Osteoblast (primary cell): ENCODE results near the gene VGLL3. TPM values are rescaled to one million over a fixed set of nuclear protein-coding genes. Genes with fewer than 3 reads are reported as not detected.

Experiments used
- DNase-seq: peaks from one replicate; pipeline ENCODE4 v3.0.0; 2011; ENCODE audit warnings: low spot score, mixed read lengths; ENCODE audit not compliant: insufficient read length; ENCODE audit errors: missing footprints
- H2AFZ ChIP-seq: 2 replicates; pipeline ENCODE4 v1.6.0; 2011; ENCODE audit warnings: mild to moderate bottlenecking, low read length
- H3K27ac ChIP-seq: 2 replicates; pipeline ENCODE4 v1.5.1; 2011; ENCODE audit warnings: mild to moderate bottlenecking, low read depth, low read length, moderate library complexity
- H3K27me3 ChIP-seq: 2 replicates; pipeline ENCODE4 v1.6.0; 2012; ENCODE audit warnings: mild to moderate bottlenecking, control low read depth, inconsistent platforms, low read length, moderate library complexity; ENCODE audit not compliant: insufficient read depth
- H3K36me3 ChIP-seq: 2 replicates; pipeline ENCODE4 v1.5.1; 2011; ENCODE audit warnings: mild to moderate bottlenecking, low read length, control low read depth, moderate library complexity; ENCODE audit not compliant: insufficient read depth
- H3K4me1 ChIP-seq: 2 replicates; pipeline ENCODE4 v1.5.1; 2011; ENCODE audit warnings: mild to moderate bottlenecking, low read length, control low read depth, moderate library complexity; ENCODE audit not compliant: insufficient read depth
- H3K4me2 ChIP-seq: 2 replicates; pipeline ENCODE4 v1.6.0; 2011; ENCODE audit warnings: mild to moderate bottlenecking, low read length; ENCODE audit not compliant: insufficient read depth
- H3K4me3 ChIP-seq: fragments of 200-600 bp; sonication (generic); 3 replicates; pipeline ENCODE4 v1.5.1; 2012; ENCODE audit warnings: mild to moderate bottlenecking, low read length, inconsistent platforms; ENCODE audit not compliant: insufficient read depth
- H3K79me2 ChIP-seq: 2 replicates; pipeline ENCODE4 v1.6.0; 2012; ENCODE audit warnings: mild to moderate bottlenecking, low read length, control low read depth, inconsistent platforms; ENCODE audit not compliant: insufficient read depth
- H3K9me3 ChIP-seq: 2 replicates; pipeline ENCODE4 v1.5.1; 2011; ENCODE audit warnings: low read depth, low read length, control low read depth
- H4K20me1 ChIP-seq: 2 replicates; pipeline ENCODE4 v1.6.0; 2012; ENCODE audit warnings: mild to moderate bottlenecking, low read length, control low read depth; ENCODE audit not compliant: insufficient read depth
- total RNA-seq: library from RNA; depleted of rRNA; stranded (reverse); fragments of >200 nt; gene quantifications from 2 replicates; pipeline ENCODE4 v1.2.3, GENCODE V29; 2012
- TF ChIP-seq, protein P1 (sequence below): IDR thresholded peaks from 2 replicates; pipeline ENCODE4 v1.5.1; 2011; ENCODE audit warnings: mild to moderate bottlenecking, low read depth, low read length, moderate library complexity; ENCODE audit errors: extremely low read depth

Gene VGLL3
- total RNA-seq, 1 donor = 242 TPM

DNA sequence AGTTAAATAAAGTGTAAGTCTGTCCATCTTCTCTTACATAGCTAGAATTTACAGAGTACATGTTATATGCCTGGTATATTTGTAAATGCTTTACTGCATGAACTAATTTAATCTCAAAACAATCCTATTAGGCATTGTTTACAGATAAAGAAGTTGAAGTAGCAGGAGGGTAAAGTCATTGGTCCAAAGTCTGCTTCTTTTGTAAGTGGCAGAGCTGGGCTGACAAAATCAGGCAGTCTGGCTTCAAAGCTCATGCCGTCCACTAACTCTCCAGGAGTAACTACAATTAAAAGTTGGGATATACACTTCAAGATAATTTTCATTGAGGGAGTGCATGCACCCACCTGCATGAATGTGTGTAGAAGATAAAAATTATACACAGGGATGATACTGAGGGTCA, 27.3 kb downstream of the VGLL3 start:
- no peak overlapping the region for H3K4me2 ChIP-seq
- peaks cover 16% of the 10 kb centered on the region for H4K20me1 ChIP-seq
- no peak for DNase-seq
- H3K9me3 ChIP-seq = no peaks in the 10 kb centered on the region
- no peak overlapping the region for H2AFZ ChIP-seq
- no peaks in the 10 kb centered on the region for H3K27me3 ChIP-seq
- TF ChIP-seq, protein P1, sequence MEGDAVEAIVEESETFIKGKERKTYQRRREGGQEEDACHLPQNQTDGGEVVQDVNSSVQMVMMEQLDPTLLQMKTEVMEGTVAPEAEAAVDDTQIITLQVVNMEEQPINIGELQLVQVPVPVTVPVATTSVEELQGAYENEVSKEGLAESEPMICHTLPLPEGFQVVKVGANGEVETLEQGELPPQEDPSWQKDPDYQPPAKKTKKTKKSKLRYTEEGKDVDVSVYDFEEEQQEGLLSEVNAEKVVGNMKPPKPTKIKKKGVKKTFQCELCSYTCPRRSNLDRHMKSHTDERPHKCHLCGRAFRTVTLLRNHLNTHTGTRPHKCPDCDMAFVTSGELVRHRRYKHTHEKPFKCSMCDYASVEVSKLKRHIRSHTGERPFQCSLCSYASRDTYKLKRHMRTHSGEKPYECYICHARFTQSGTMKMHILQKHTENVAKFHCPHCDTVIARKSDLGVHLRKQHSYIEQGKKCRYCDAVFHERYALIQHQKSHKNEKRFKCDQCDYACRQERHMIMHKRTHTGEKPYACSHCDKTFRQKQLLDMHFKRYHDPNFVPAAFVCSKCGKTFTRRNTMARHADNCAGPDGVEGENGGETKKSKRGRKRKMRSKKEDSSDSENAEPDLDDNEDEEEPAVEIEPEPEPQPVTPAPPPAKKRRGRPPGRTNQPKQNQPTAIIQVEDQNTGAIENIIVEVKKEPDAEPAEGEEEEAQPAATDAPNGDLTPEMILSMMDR = no peak
- H3K4me3 ChIP-seq = no peak overlapping the region
- peaks cover 57% of the 10 kb centered on the region for H3K4me1 ChIP-seq
- peak overlapping the region; percentile 35 for H3K27ac ChIP-seq
- peaks cover 72% of the 10 kb centered on the region for H3K36me3 ChIP-seq
- peaks cover 93% of the 10 kb centered on the region for H3K79me2 ChIP-seq

DNA sequence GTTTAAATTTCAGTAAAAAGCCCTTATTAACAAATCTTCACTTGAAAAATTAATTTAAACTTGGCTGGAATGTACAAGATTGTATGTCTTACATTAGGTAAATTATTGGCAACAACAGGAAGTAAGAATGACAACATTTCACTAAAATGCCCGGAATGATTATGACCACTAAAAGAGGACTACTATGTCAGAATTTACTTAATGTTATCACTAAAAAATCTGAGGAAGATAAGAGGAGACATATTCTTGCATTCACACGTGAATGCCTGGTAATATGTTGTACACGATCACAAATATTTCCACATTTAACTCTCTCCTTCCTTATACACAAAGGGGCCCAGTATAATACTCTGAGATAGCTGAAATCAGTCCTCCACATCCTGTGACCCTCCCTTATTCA, 29.7 kb downstream of the VGLL3 start:
- Histone ChIP-seq H2AFZ (no peak overlapping the region), H3K4me3 (no peak overlapping the region), H3K27me3 (no peaks in the 10 kb centered on the region), H3K9me3 (no peaks in the 10 kb centered on the region), H3K4me1 (peaks cover 49% of the 10 kb centered on the region), H3K4me2 (no peak overlapping the region), H3K79me2 (peaks cover 93% of the 10 kb centered on the region), H4K20me1 (peaks cover 24% of the 10 kb centered on the region), H3K27ac (peak overlapping the region; percentile 49), H3K36me3 (peaks cover 71% of the 10 kb centered on the region)
- TF ChIP-seq, protein P1 = no peak
- no peak for DNase-seq

DNA sequence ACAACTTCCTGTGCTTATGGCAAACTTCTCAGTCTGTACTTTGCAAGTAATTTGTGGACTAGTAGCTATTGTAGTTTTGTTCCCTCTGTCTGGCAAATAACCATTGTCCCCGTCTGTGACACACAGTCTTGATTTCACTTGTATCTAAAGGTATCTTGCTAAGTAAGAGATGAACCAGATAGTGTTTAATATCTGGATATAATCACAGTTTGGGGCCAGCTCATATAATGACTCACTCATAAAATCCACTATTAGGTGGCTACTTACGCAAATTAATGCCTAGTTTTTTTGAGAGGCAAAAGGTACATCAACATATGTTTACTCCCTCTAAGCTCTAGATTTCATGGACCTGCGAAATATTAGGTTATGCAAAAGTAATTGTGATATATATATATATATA, 30.4 kb downstream of the VGLL3 start:
- peaks cover 93% of the 10 kb centered on the region for H3K79me2 ChIP-seq
- H3K27me3 ChIP-seq = no peaks in the 10 kb centered on the region
- TF ChIP-seq, protein P1 = no peak
- H3K36me3 ChIP-seq = peaks cover 70% of the 10 kb centered on the region
- no peaks in the 10 kb centered on the region for H3K9me3 ChIP-seq
- peaks cover 57% of the 10 kb centered on the region for H3K4me1 ChIP-seq
- H4K20me1 ChIP-seq = peaks cover 21% of the 10 kb centered on the region
- peak overlapping the region; percentile 60 for H3K27ac ChIP-seq
- no peak overlapping the region for H3K4me2 ChIP-seq
- no peak overlapping the region for H2AFZ ChIP-seq
- no peak for DNase-seq
- no peak overlapping the region for H3K4me3 ChIP-seq

DNA sequence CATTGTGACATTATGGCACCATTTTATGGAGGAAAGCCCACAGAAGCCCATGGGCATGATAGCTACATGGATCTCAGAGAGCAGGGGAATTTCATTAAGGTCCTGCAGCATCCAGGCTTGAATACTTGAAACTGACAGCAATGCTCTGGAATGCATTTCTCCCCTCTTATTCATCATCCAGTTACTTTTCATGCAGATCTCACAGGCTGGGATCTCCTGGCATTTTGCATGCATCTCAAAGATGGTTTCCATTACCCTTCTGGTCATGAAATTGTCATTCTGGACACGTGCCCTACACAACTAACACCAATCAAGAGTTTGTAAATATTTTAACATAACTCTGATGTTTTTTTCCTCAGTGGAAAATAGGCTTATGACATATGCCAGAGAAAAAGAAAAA, 32.4 kb downstream of the VGLL3 start:
- H3K4me2 ChIP-seq = peak overlapping the region; percentile 35

More for the DNA sequence above, 32.4 kb downstream of the VGLL3 start:
- Histone ChIP-seq H3K27me3 (no peaks in the 10 kb centered on the region), H3K4me3 (no peak overlapping the region), H3K27ac (peak overlapping the region; percentile 59), H3K9me3 (no peaks in the 10 kb centered on the region), H2AFZ (no peak overlapping the region), H3K4me1 (peaks cover 73% of the 10 kb centered on the region), H3K79me2 (peaks cover 92% of the 10 kb centered on the region), H4K20me1 (peaks cover 21% of the 10 kb centered on the region), H3K36me3 (peaks cover 60% of the 10 kb centered on the region)
- DNase-seq = peak; percentile 83
- TF ChIP-seq, protein P1 = no peak
